ENCODE results near the gene PGBD5. TPM values are rescaled to one million over a fixed set of nuclear protein-coding genes. Genes with fewer than 3 reads are reported as not detected.

PGBD5 gene
- total and polyA plus RNA-seq, 4 donors, result 0.54 to 3.0 (median 1.8) TPM

DNA sequence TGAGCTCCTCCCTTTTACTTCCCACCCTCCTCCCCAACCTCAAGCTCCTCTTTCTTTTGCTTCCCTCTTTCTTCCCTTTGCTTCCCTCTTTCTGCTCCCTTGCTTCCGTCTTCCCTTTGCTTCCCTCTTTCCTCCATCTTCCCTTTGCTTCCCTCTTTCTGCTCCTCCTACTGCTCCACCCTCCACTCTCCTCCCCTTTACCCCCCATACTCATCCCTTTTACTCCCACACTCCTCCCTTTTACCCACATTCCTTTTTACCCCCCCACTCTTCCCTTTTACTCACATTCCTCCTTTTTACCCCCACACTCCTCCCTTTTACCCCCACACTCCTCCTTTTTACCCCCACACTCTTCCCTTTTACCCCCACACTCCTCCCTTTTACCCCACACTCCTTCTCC lies 30.2 kb downstream of the PGBD5 start:
- Histone ChIP-seq H3K27me3 (ENCODE audit: control insufficient read depth in 3 of 3, insufficient read depth in 3 of 3, low read length in 2 of 3) (no peaks in the 10 kb centered on the region), H3K27ac (ENCODE audit: low read depth in 1 of 2, low read length in 1 of 2) (no peak overlapping the region), H3K4me3 (no peak overlapping the region), H3K9me3 (ENCODE audit: control insufficient read depth in 4 of 4, insufficient read depth in 3 of 4, low read length in 3 of 4) (peaks cover 0 to 1% (median 0%) of the 10 kb centered on the region in 4 donors), H3K4me1 (ENCODE audit: control insufficient read depth in 5 of 5, insufficient read depth in 5 of 5, low read length in 5 of 5) (peaks cover 0 to 12% (median 3%) of the 10 kb centered on the region in 5 donors), H3K36me3 (ENCODE audit: control insufficient read depth in 4 of 4, insufficient read depth in 4 of 4, low read length in 4 of 4) (no peaks in the 10 kb centered on the region), H3K9ac (ENCODE audit: insufficient read depth in 1 of 2, low read length in 2 of 2) (no peak overlapping the region)
- TF ChIP-seq, protein P1, sequence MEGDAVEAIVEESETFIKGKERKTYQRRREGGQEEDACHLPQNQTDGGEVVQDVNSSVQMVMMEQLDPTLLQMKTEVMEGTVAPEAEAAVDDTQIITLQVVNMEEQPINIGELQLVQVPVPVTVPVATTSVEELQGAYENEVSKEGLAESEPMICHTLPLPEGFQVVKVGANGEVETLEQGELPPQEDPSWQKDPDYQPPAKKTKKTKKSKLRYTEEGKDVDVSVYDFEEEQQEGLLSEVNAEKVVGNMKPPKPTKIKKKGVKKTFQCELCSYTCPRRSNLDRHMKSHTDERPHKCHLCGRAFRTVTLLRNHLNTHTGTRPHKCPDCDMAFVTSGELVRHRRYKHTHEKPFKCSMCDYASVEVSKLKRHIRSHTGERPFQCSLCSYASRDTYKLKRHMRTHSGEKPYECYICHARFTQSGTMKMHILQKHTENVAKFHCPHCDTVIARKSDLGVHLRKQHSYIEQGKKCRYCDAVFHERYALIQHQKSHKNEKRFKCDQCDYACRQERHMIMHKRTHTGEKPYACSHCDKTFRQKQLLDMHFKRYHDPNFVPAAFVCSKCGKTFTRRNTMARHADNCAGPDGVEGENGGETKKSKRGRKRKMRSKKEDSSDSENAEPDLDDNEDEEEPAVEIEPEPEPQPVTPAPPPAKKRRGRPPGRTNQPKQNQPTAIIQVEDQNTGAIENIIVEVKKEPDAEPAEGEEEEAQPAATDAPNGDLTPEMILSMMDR (IDR thresholded peaks at IDR 0.05; ENCODE audit: control extremely low read depth, extremely low read depth), result no peak
- WGBS, 2 donors, result 60 to 82% methylated on average over 1 of the region's 1 CpG
- no peak for DNase-seq
- no peak for ATAC-seq (ENCODE audit: insufficient read depth, low FRiP score)

GRCh38 chr1:230394741-230395140 lies 31.4 kb downstream of the PGBD5 start:
- TF ChIP-seq, protein P1 (IDR thresholded peaks at IDR 0.05; ENCODE audit: control extremely low read depth, extremely low read depth), result no peak

DNA sequence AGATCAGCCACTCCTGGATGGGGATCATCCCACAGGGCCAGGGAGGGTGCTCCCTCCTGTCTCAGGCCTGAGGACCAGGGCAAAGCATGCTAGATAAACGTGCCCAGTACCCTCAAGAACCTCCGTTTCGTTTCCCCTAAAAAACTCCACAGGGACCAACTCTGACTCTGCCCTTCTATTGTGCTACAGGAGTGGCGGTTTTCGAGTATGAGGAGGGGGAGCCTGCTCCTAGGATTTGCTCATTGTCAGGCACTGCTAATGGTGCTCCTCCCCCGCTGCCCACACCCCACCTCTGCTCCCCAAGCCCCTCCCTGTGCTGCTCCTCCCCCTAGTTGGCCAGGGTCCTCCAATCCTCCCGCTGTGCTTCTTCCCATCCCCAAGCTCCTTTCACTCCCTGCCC lies 32.0 kb downstream of the PGBD5 start:
- Histone ChIP-seq H3K27ac (ENCODE audit: low read depth in 1 of 2, low read length in 1 of 2) (no peak overlapping the region), H3K9me3 (ENCODE audit: control insufficient read depth in 4 of 4, insufficient read depth in 3 of 4, low read length in 3 of 4) (peaks cover 0 to 1% (median 0%) of the 10 kb centered on the region in 4 donors), H3K4me1 (ENCODE audit: control insufficient read depth in 5 of 5, insufficient read depth in 5 of 5, low read length in 5 of 5) (peaks cover 0 to 3% (median 0%) of the 10 kb centered on the region in 5 donors), H3K27me3 (ENCODE audit: control insufficient read depth in 3 of 3, insufficient read depth in 3 of 3, low read length in 2 of 3) (no peaks in the 10 kb centered on the region), H3K9ac (ENCODE audit: insufficient read depth in 1 of 2, low read length in 2 of 2) (no peak overlapping the region), H3K4me3 (no peak overlapping the region), H3K36me3 (ENCODE audit: control insufficient read depth in 4 of 4, insufficient read depth in 4 of 4, low read length in 4 of 4) (no peaks in the 10 kb centered on the region)
- DNase-seq, result no peak
- no peak for ATAC-seq (ENCODE audit: insufficient read depth, low FRiP score)
- WGBS, 2 donors, result 81 to 87% methylated on average over 7 of the region's 7 CpGs
- TF ChIP-seq, protein P1 (IDR thresholded peaks at IDR 0.05; ENCODE audit: control extremely low read depth, extremely low read depth), result no peak

More at GRCh38 chr1:230394741-230395140, 31.4 kb downstream of the PGBD5 start:
- no peak overlapping the region for H3K4me3 ChIP-seq
- no peak for ATAC-seq (ENCODE audit: insufficient read depth, low FRiP score)
- H3K4me1 ChIP-seq (ENCODE audit: control insufficient read depth in 5 of 5, insufficient read depth in 5 of 5, low read length in 5 of 5), result peaks cover 0 to 4% (median 3%) of the 10 kb centered on the region in 5 donors
- 85 to 92% methylated on average over 8 of the region's 8 CpGs for WGBS, 2 donors
- no peak overlapping the region for H3K27ac ChIP-seq (ENCODE audit: low read depth in 1 of 2, low read length in 1 of 2)
- no peaks in the 10 kb centered on the region for H3K36me3 ChIP-seq (ENCODE audit: control insufficient read depth in 4 of 4, insufficient read depth in 4 of 4, low read length in 4 of 4)
- no peaks in the 10 kb centered on the region for H3K27me3 ChIP-seq (ENCODE audit: control insufficient read depth in 3 of 3, insufficient read depth in 3 of 3, low read length in 2 of 3)
- no peak for DNase-seq
- H3K9ac ChIP-seq (ENCODE audit: insufficient read depth in 1 of 2, low read length in 2 of 2), result no peak overlapping the region
- H3K9me3 ChIP-seq (ENCODE audit: control insufficient read depth in 4 of 4, insufficient read depth in 3 of 4, low read length in 3 of 4), result peaks cover 0 to 1% (median 0%) of the 10 kb centered on the region in 4 donors

GRCh38 chr1:230393722-230394121 lies 32.4 kb downstream of the PGBD5 start:
- peaks cover 0 to 3% (median 0%) of the 10 kb centered on the region in 5 donors for H3K4me1 ChIP-seq (ENCODE audit: control insufficient read depth in 5 of 5, insufficient read depth in 5 of 5, low read length in 5 of 5)
- H3K27me3 ChIP-seq (ENCODE audit: control insufficient read depth in 3 of 3, insufficient read depth in 3 of 3, low read length in 2 of 3), result no peaks in the 10 kb centered on the region
- 97 to 98% methylated on average over 8 to 18 of the region's 18 CpGs for WGBS, 2 donors
- H3K9ac ChIP-seq (ENCODE audit: insufficient read depth in 1 of 2, low read length in 2 of 2), result no peak overlapping the region
- no peaks in the 10 kb centered on the region for H3K36me3 ChIP-seq (ENCODE audit: control insufficient read depth in 4 of 4, insufficient read depth in 4 of 4, low read length in 4 of 4)
- peaks cover 0 to 1% (median 0%) of the 10 kb centered on the region in 4 donors for H3K9me3 ChIP-seq (ENCODE audit: control insufficient read depth in 4 of 4, insufficient read depth in 3 of 4, low read length in 3 of 4)
- DNase-seq, result no peak
- H3K4me3 ChIP-seq, result no peak overlapping the region
- TF ChIP-seq, protein P1 (IDR thresholded peaks at IDR 0.05; ENCODE audit: control extremely low read depth, extremely low read depth), result no peak
- ATAC-seq (ENCODE audit: insufficient read depth, low FRiP score), result no peak
- no peak overlapping the region for H3K27ac ChIP-seq (ENCODE audit: low read depth in 1 of 2, low read length in 1 of 2)
